Stomach (tissue), 9 donors: ENCODE data around the gene COL23A1. TPM values are rescaled to one million over a fixed set of nuclear protein-coding genes. Genes with fewer than 3 reads are reported as not detected.

Experiments used
- DNase-seq, 2 donors: peaks; one replicate each; pipeline versions ENCODE4 v3.0.0 to v3.0.0-alpha.2; 2013 to 2019
- H3K27ac ChIP-seq, 5 donors: fragments of 200-600 bp in 4 of 5; sonication (generic) in 4 of 5; one replicate each; pipeline ENCODE4 v1.5.1; 2013 to 2019; ENCODE audit warnings: mild to moderate bottlenecking in 1 of 5, moderate library complexity in 1 of 5
- H3K27me3 ChIP-seq, 3 donors: fragments of 200-600 bp; sonication (generic); one replicate each; pipeline ENCODE4 v1.5.1; 2017 to 2019; ENCODE audit warnings: mixed run types in 1 of 3
- H3K36me3 ChIP-seq, 4 donors: fragments of 200-600 bp; sonication (generic); 1 replicate in 3 of 4; 2 replicates in 1 of 4; pipeline ENCODE4 v1.5.1; 2016 to 2019
- H3K4me1 ChIP-seq, 4 donors: fragments of 200-600 bp; sonication (generic); one replicate each; pipeline ENCODE4 v1.5.1; 2016 to 2019
- H3K4me3 ChIP-seq, 4 donors: fragments of 200-600 bp; sonication (generic) in 3 of 4; one replicate each; pipeline ENCODE4 v1.5.1; 2016 to 2019; ENCODE audit warnings: mild to moderate bottlenecking in 1 of 4
- H3K9me3 ChIP-seq, 4 donors: fragments of 200-600 bp; sonication (generic); one replicate each; pipeline ENCODE4 v1.5.1; 2016 to 2019
- CTCF ChIP-seq, 7 experiments: fragments of 450-650 bp in 4 of 7; fragments of 200-600 bp in 3 of 7; sonication (generic) in 3 of 7; IDR thresholded peaks; one replicate each; pipeline ENCODE4 v1.5.1; 2016 to 2019; ENCODE audit warnings: antibody characterized with exemption in 7 of 7, control low read depth in 2 of 7, mild to moderate bottlenecking in 1 of 7
- EP300 ChIP-seq: sonication (generic); formaldehyde crosslinking; IDR thresholded peaks from one replicate; pipeline ENCODE4 v1.6.1; 2017; ENCODE audit warnings: antibody characterized with exemption
- POLR2A ChIP-seq, 4 donors: fragments of 450-650 bp; IDR thresholded peaks; one replicate each; pipeline ENCODE4 v1.6.1; 2016; ENCODE audit warnings: antibody characterized with exemption in 4 of 4, control low read depth in 2 of 4, mild to moderate bottlenecking in 1 of 4, moderate library complexity in 1 of 4
- POLR2AphosphoS5 ChIP-seq, 3 donors: sonication (generic); formaldehyde crosslinking; IDR thresholded peaks; one replicate each; pipeline ENCODE4 v1.6.1; 2016; ENCODE audit warnings: antibody characterized with exemption in 3 of 3
- WGBS, 5 donors: extraction: QIAGEN DNeasy Blood & Tissue Kit in 3 of 5; methylation state at CpG; one replicate each; pipeline versions ENCODE4 v1.1.5 to v1.1.7; 2013 to 2018; 5-methylcytosine and 5-hydroxymethylcytosine counted together
- intact Hi-C: fragments of 100-400 bp; cut with DNase I; formaldehyde crosslinking; loops from one replicate; pipeline ENCODE4 v1.15.1; 2023; ENCODE audit warnings: low total_unique reads
- polyA plus RNA-seq, 3 donors: library from polyadenylated mRNA; stranded (reverse); fragments of 200-250 nt; gene quantifications; one replicate each; pipeline ENCODE4 v1.2.3, GENCODE V29; 2013
- total RNA-seq, 5 donors: library from RNA; depleted of rRNA; stranded (reverse); fragments of >200 nt; gene quantifications; one replicate each; pipeline versions ENCODE4 v1.1.0 to v1.2.3, GENCODE V29; 2014 to 2016
- donor health status: healthy with polysubstance abuse.
- donor health status: Bipolar disorder and iron deficiency.
- donor health status: healthy.

The COL23A1 gene
- total and polyA plus RNA-seq, 8 donors: under 0.01 to 7.0 (median 1.4) TPM

GRCh38 chr5:178545941-178546674 lies 44.1 kb downstream of the COL23A1 start:
- WGBS, 5 donors: 84 to 92% (median 88%) methylated on average over 13 to 16 of the region's 16 CpGs
- Histone ChIP-seq H3K4me3 (no peak overlapping the region), H3K27ac (no peak overlapping the region), H3K9me3 (no peaks in the 10 kb centered on the region), H3K27me3 (peaks cover 0 to 10% (median 0%) of the 10 kb centered on the region in 3 donors), H3K4me1 (peaks cover 0 to 11% (median 6%) of the 10 kb centered on the region in 4 donors), H3K36me3 (no peaks in the 10 kb centered on the region)
- TF ChIP-seq POLR2A (IDR thresholded peaks at IDR 0.05): no peak
- TF ChIP-seq EP300: no peak
- no peak for TF ChIP-seq POLR2AphosphoS5 (IDR thresholded peaks at IDR 0.05)
- TF ChIP-seq CTCF (IDR thresholded peaks at IDR 0.05): no peak
- intact Hi-C loops: no loop called here
- no peak for DNase-seq

GRCh38 chr5:178545176-178545575 lies 45.0 kb downstream of the COL23A1 start:
- Histone ChIP-seq H3K27me3 (peaks cover 0 to 10% (median 0%) of the 10 kb centered on the region in 3 donors), H3K36me3 (no peaks in the 10 kb centered on the region), H3K27ac (no peak overlapping the region), H3K9me3 (no peaks in the 10 kb centered on the region), H3K4me1 (peaks cover 0 to 11% (median 6%) of the 10 kb centered on the region in 4 donors), H3K4me3 (no peak overlapping the region)
- TF ChIP-seq EP300 (no peak), POLR2A (IDR thresholded peaks at IDR 0.05) (no peak), CTCF (IDR thresholded peaks at IDR 0.05) (no peak), POLR2AphosphoS5 (IDR thresholded peaks at IDR 0.05) (no peak)
- WGBS, 5 donors: 70 to 83% (median 76%) methylated on average over 9 of the region's 9 CpGs
- no peak for DNase-seq
- intact Hi-C loops: no loop called here

DNA sequence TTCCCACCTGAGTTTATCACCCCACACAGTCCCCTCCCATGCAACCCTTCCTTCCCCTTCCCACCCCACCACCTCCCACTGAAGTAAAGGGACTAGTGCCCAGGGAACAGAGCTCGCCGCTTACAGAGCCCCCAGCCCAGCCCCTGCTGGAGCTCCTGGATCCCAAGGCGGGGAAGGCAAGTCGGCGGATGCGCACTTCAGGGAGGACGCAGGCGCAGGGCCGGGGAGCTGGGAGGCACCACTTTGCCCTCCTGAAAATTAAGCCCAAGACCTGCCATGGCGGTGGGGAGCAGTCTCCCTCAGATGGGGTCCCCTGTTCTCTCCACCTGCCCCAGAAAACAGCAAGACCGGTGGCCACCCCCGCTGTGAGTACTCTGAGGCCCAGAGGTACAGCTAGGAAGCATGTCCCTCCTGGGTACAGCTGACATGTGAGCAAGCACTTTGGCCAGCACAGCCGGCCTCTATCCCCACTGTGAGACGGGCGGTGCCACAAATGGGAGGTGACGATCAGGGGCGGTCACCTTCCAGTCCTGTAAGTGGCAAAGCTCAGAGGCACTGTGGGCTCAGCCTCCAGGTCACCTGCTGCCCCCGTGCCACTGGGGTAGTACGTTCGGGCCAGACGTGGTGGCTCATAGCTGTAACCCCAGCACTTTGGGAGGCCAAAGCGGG lies 45.9 kb downstream of the COL23A1 start:
- no peaks in the 10 kb centered on the region for H3K36me3 ChIP-seq
- H3K27me3 ChIP-seq: peaks cover 0 to 10% (median 0%) of the 10 kb centered on the region in 3 donors
- no peaks in the 10 kb centered on the region for H3K9me3 ChIP-seq
- intact Hi-C loops: no loop called here
- no peak for DNase-seq
- no peak overlapping the region for H3K27ac ChIP-seq
- peaks cover 0 to 11% (median 6%) of the 10 kb centered on the region in 4 donors for H3K4me1 ChIP-seq
- H3K4me3 ChIP-seq: no peak overlapping the region
- no peak for TF ChIP-seq POLR2AphosphoS5 (IDR thresholded peaks at IDR 0.05)
- TF ChIP-seq POLR2A (IDR thresholded peaks at IDR 0.05): no peak
- no peak for TF ChIP-seq EP300
- no peak for TF ChIP-seq CTCF (IDR thresholded peaks at IDR 0.05)
- WGBS, 5 donors: 91 to 94% (median 91%) methylated on average over 17 to 22 of the region's 22 CpGs

DNA sequence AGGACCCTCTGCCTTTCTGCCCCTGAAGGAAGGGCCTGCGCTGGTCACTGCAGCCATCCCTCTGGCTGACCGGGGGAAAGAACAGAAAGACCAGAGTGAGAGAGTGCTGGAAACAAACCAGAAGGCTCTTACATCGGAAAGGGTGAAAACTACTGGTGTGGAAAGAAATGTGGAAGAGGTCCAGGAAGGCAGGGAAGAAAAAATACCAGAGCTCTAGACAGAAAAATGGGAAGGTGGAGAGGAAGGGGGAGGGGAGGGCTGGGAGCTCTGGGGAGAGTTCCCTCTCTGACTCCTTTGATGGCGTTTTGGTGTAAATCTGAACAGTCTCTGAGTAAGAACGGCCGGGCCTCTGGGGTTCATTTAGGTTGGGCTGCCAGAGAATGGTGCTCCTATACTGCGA lies 47.7 kb downstream of the COL23A1 start:
- H3K27me3 ChIP-seq: peaks cover 0 to 10% (median 0%) of the 10 kb centered on the region in 3 donors
- intact Hi-C loops: no loop called here
- H3K4me1 ChIP-seq: peaks cover 0 to 18% (median 8%) of the 10 kb centered on the region in 4 donors
- H3K36me3 ChIP-seq: no peaks in the 10 kb centered on the region
- H3K4me3 ChIP-seq: no peak overlapping the region
- peak in 1 of 2 donors; percentile 73 for DNase-seq
- peak overlapping the region in 2 of 5 donors; percentile 34 to 73 for H3K27ac ChIP-seq
- H3K9me3 ChIP-seq: no peaks in the 10 kb centered on the region
- WGBS, 5 donors: 45 to 57% (median 55%) methylated on average over 7 of the region's 7 CpGs
- TF ChIP-seq EP300: no peak
